Endometrial microvascular endothelial cells (primary cell): ENCODE data around the gene ZNF532. TPM values are rescaled to one million over a fixed set of nuclear protein-coding genes. Genes with fewer than 3 reads are reported as not detected.
"Not testable (repeated sequence)": the region's sequence is repeated elsewhere in the genome, so short reads cannot be mapped to it uniquely, and the experiment has no call there.

Experiments used
- in situ Hi-C: cut with HindIII; loops from 2 replicates; pipeline ENCODE4 v1.10.0; 2017; ENCODE audit warnings: low sequenced_read_pairs, low pct_unique_long_range_greater_than_20kb; ENCODE audit errors: inconsistent ontology term
- total RNA-seq: library from RNA; depleted of rRNA; stranded (reverse); fragments of >200 nt; gene quantifications from one replicate; pipeline ENCODE4 v1.2.3, GENCODE V29; 2015; ENCODE audit errors: inconsistent ontology term

Gene ZNF532
- total RNA-seq = 36.9 TPM

DNA sequence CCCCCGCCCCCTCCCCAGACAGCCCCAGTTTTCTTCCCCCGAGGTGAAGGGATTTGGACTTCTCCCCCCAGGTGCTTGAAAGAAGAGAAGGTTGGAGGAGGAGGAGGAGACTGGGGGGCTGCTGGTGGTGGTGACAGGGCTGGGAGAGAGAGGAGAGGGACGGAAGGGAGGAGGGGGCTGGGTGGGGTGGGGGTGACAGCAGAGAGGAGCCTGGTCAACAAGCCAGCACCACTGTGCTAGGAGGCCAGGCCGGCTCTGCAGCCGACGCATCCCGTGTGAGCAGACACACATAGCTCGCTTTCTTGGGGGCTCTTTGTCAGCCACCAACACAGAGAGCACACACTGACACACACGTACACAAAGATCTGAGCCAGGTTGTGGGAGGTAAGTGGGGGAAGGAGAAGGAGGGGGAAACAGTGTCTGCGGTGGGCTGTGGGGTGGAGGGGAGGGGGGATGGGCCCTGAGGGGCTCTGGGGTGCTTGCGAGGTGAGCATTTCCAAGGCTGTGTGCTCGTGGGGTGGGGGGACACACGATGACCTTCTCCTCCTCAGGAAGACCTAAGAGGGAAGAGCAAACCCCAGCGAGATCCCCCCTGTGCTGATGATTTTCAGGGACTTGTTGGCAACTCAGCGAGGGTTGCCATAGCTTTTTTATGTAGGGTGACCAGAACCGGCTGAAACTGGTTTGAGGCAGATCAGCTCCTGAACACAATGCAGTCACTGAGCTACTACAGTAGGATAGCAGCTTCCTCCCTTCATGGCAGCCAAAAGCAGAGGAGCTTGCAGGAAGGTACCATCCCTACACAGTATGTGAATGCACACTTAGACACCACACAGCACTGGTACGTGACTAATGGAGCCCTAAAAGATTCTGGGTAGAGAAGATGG lies at the start of gene ZNF532:
TSS of gene ZNF532 (plus strand) at position 732 of the 887 bp plus-strand sequence. CDS start 53,411 bp downstream, outside the sequence.
- in situ Hi-C loops = no loop called here

- in situ Hi-C loops = no loop called here
These were observed 45.6 kb upstream of the ZNF532 start for GRCh38 chr18:58819051-58819450.

DNA sequence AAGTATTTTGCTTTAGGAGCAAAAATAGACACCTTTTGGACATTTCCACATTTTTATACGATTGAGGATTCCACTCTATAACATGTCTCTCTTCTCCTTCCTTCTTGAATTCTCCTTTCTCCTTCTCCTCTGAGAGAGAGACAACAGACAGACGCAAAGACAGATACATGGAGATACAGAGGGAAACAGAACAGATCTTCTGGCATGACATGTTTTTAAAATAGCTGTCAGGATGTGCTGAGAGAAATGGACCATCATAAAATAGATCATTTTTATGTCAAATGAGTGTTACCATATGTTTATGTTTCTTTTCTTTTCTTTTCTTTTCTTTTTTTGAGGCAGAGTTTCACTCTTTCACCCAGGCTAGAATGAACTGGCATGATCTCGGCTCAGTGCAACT lies 44.4 kb upstream of the ZNF532 start:
- in situ Hi-C loops = no loop called here

DNA sequence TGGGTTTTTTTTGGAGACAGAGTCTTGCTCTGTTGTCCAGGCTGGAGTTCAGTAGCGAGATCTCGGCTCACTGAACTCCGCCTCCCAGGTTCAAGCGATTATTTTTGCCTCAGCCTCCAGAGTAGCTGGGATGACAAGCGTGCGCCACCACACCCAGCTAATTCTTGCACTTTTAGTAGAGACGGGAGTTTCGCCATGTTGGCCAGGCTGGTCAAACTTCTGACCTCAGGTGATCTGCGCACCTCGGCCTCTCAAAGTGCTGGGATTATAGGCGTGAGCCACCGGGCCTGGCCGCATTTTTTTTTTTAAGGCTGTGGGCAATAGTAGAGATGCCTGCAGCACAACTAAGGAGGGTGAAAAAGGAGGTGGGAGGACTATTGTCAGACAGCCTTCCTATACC lies 41.7 kb upstream of the ZNF532 start:
- in situ Hi-C loops = no loop called here

DNA sequence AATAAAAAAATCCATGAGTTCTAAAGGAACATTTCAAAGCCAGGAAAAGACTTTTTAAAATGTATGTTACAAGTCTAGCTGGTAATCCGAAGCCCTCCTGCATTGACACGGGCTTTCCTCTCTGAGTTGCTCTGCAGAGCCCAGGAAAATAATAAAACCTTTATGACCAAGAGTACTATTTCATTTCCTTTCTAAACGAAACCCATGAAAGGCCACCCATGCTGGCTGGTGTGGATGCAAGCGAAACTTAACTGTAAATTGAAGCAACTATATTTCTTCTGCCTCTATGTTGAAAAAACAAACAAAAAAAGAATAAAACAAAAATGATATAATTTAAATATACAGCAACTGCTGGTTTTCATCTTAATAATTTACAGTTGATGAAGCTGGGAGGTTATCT lies 41.3 kb upstream of the ZNF532 start:
- in situ Hi-C loops = no loop called here

DNA sequence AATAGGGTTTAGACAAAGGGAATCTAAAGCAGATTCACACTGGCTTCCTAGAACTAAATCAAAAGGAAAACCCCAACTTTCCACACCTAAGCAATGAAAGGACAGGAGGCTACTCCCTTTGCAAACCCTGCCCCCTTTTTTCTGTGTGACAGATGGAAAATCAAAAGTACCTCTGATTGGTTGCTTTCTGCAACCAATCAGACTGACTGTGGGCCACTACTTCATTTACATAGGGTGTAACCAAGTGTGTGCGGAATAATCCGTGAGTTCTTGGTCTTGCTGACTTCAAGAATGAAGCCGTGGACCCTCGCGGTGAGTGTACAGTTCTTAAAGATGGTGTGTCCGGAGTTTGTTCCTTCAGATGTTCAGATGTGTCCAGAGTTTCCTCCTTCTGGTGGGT lies 37.8 kb upstream of the ZNF532 start:
- in situ Hi-C loops = not testable (repeated sequence)

GRCh38 chr18:58827428-58827827 lies 37.2 kb upstream of the ZNF532 start:
- in situ Hi-C loops = no loop called here

DNA sequence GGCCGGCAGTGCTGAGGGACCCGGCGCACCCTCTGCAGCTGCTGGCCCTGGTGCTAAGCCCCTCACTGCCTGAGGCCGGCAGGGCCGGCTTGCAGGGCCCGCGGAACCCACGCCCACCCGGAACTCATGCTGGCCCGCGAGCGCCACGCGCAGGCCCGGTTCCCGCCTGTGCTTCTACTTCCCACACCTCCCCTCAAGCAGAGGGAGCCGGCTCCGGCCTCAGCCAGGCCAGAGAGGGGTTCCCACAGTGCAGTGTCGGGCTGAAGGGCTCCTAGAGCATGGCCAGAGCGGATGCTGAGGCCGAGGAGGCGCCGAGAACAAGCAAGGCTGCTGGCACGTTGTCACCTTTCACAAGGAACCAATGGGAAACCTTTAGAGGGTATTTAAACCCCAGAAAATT lies 36.8 kb upstream of the ZNF532 start:
- in situ Hi-C loops = no loop called here

GRCh38 chr18:58828399-58829121 lies 36.1 kb upstream of the ZNF532 start:
- in situ Hi-C loops = no loop called here

DNA sequence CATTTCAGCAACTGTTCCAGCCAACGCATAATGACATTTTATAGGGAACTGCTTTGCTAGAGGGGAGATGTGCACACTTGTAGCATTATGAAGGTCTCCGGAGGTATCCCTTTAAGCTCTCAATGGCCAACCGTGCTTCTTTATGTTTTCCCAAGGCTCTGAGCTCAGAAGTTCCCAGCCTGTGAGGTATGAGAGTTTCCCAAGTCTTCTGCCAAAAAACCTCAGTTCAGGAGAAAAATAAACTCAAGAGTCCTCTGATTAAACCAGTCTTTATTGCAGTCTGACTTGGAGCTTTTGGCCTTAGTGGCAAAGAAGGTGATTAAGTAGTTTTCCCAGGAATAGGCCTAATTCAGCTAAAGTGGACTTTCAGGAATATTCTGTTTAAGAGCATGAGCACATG lies 35.4 kb upstream of the ZNF532 start:
- in situ Hi-C loops = no loop called here

GRCh38 chr18:58829886-58830285 lies 34.8 kb upstream of the ZNF532 start:
- in situ Hi-C loops = not testable (repeated sequence)

DNA sequence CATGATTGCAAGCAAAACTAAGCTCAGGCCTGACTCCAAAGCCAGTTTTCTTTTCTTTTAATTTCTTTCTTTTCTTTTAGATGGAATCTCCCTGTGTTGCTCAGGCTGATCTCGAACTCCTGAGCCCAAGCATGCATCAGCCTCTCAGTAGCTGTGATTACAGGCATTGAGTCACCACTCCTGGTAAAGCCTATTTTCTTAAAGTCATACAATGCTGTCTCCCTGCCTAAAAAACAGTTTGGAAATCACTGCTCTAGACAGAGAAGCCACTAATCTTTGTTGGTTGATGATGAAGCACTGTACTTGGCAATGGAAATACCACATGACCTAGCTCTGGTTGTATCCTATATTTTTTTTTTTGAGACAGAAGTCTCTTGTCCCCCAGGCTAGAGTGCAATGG lies 33.1 kb upstream of the ZNF532 start:
- in situ Hi-C loops = no loop called here

DNA sequence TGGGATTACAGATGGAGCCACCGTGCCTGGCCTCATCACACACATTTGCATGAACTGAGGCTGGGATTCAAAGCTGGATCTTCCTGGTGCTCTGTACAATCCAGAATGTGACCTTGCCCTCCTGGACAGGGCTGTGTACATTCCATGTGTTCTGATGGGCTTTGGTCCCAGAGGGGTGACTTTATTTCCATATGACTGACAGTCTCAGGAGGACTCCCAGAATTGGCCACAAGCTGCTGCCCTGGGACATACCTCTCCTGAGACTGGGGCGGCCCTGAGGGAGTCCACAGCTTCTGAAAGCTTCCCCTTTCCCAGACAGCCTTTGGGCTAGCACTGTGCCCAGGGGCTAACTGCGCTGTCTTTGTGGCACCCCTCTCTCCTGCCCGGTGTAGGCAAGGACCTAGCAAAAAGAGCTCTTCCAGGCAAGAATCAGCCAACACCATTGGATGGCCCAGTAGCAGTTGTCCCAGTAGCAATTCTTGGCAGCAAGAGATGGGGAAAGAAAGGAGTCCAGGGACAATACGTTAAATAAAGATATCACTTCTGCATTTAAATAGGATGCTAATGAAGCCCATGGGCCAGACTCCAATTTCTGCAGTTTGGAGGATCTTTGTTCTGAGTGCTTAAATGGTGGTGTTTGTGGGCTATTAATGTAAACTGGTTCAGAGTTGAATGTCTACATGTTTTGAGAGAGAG lies 26.4 kb upstream of the ZNF532 start:
- in situ Hi-C loops = no loop called here

DNA sequence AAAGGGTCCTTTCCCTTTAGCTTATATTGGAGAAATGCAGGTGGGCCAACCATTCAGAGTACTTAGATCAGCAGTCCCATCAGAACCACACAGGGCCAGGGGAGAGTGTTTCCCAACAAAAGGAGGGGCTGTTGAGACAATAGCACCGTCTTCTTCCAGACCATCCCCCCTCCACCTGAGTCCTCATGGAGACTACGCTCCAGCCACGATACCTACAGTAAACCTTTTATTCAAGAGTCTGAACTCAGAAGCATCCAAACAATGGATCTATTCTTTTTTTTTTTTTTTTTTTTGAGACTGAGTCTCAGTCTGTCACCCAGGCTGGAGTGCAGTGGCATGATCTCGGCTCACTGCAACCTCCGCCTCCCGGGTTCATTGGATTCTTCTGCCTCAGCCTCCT lies 25.7 kb upstream of the ZNF532 start:
- in situ Hi-C loops = no loop called here

DNA sequence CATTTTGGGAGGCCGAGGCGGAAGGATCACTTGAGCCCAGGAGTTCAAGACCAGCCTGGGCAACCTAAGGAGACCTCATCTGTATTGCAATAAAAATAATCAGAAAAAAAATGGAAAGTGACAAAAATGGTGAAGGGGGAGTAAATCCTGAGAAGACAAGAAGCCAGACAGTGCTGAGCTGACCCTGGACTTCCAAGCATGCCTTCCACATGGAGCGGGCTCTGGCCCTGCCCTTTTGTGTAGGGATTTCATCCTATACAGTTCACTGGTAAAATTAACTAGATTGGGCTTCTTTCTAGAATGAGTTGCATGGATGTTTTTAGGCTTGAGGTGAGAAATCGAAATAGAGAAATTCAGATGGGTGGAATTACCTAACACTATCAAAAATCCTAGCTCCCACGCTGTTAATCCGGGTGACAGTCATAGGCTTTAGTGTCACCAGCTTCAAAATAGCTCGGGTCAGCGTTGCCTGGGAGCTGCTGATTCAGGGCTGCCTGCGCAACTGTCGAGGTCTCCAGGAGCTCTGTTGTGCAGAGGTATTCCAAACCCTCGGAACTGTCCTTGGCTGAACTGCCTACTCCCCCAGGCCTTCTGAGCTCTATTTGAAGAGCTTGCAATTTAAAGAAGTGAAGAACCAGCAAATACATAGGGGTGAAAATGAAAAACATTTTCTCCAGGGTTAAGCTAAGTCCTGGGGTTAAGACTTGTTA lies 21.5 kb upstream of the ZNF532 start:
- in situ Hi-C loops = no loop called here

- in situ Hi-C loops = no loop called here
These were observed 21.0 kb upstream of the ZNF532 start for GRCh38 chr18:58843688-58844035.

- in situ Hi-C loops = no loop called here
These were observed 19.8 kb upstream of the ZNF532 start for GRCh38 chr18:58844871-58845270.

- in situ Hi-C loops = no loop called here
These were observed 18.6 kb upstream of the ZNF532 start for GRCh38 chr18:58845928-58846724.
